Activated CD4-positive, alpha-beta T cell treated with anti-CD3 and anti-CD28 coated beads, Interleukin-10, Interleukin-2, amounts not matched to agents 100 ng/mL and 50 ng/mL, durations not matched to agents 16 hours and 8 hours (primary cell): ENCODE data around the gene GRIK4.
A peak's percentile ranks its signal among the peaks of the same experiment; 100 is the strongest.
"Not testable (repeated sequence)": the region's sequence is repeated elsewhere in the genome, so short reads cannot be mapped to it uniquely, and the experiment has no call there.

Experiments used
- DNase-seq: peaks from one replicate; pipeline ENCODE4 v3.0.0-alpha.2; 2020

Gene GRIK4

DNA sequence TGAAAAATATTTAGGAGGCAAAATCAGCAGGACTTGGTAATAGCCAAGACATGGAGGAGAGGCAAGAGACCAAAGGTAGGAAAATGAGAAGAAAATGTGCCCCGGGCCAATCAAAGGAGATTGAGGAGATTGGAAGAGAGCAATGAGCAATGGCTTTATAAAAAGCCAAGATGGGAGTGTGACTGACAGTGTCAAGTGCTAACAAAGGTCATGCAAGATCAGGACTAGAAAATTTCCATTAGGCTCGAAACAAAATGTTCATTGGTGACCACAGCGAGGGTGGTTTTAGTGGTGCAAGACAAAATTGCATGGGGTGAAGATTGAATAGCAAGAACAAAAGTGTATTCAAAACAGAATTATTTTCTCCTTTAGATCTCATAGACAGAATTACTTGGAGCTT lies 467.2 kb downstream of the GRIK4 start:
- DNase-seq, result no peak

DNA sequence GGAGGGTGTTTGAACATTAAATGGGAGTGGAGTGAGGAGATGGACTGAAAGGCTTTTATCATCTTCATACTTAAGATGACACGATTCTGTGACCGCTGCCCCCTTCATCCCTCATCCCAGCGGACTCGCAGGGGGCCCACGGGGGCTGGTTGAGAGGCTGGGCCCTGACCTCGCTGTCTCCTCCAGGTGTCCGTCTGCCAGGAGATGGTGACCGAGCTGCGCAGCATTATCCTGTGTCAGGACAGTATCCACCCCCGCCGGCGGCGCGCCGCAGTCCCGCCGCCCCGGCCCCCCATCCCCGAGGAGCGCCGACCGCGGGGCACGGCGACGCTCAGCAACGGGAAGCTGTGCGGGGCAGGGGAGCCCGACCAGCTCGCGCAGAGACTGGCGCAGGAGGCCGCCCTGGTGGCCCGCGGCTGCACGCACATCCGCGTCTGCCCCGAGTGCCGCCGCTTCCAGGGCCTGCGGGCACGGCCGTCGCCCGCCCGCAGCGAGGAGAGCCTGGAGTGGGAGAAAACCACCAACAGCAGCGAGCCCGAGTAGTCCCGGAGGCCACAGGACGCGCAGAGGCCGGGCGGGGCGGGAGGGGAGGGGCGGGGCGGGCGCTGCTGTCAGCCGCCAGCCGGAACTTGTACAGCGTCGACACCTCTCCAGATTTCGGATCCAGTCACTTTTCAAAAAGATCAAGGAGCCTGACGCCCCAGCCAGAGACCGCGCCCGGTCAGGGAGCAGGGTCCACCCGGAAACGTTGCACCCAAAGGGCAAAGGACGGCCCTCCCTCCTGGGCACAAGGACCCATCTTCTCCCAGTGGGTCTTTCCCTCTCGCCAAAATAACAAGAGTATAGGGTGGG lies 474.4 kb downstream of the GRIK4 start:
- DNase-seq, result peak; percentile 44

DNA sequence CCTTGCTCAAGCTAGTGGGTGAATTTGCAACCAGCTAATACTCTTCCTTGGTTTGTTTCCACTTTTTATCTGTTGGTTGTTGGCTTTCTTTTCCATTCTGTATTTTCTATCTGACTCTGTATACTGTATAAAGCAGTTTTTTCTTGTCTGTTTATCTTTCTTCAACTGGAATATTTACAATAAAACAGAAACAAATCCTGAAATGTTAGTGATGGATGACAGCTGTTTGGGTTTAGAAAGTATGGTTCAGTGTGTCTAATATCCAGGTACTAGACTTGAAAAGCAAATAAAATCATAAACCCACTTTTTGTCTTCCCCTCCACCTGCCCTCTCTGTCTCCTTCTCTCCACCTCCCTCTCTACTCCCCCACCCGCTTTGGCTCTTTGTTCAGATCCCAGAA lies 477.1 kb downstream of the GRIK4 start:
- DNase-seq, result no peak

DNA sequence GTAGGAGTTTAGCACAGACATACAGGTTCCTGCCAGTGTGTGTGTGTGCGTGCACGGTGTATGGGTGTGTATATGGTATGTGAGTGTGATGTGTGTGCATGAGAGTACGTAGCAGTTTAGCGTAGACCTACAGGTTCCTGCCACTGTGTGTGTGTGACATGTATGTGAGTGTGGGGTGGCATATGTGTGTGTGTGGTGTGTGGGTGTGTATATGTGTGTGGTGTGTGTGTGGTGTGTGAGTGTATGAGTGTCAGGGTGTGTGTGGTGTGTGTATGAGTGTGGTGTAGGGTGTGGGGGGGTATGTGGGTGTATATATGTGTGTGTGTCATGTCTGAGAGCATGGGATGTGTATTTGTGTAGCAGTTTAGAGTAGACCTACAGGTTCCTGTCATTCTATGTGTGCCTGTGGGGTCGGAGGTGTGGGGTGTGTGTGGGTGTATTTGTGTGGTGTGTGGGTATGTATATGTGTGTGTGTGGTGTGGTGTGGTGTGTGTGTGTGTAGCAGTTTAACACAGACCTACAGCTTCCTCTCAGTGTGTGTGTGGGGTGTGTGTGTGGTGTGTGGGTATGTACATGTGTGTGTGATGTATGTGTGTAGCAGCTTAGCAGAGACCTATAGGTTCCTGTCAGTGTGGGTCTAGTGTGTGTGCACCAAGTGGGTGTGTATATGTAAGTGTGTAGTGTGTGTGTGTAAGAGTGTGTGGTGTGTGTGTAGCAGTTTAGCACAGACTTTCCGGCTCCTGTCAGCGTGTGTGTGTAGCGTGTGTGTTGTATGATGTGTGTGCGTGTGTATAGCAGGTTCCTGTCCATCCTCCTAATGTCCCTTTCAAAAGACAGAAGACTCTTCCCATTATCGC lies 480.5 kb downstream of the GRIK4 start:
- DNase-seq, result no peak

DNA sequence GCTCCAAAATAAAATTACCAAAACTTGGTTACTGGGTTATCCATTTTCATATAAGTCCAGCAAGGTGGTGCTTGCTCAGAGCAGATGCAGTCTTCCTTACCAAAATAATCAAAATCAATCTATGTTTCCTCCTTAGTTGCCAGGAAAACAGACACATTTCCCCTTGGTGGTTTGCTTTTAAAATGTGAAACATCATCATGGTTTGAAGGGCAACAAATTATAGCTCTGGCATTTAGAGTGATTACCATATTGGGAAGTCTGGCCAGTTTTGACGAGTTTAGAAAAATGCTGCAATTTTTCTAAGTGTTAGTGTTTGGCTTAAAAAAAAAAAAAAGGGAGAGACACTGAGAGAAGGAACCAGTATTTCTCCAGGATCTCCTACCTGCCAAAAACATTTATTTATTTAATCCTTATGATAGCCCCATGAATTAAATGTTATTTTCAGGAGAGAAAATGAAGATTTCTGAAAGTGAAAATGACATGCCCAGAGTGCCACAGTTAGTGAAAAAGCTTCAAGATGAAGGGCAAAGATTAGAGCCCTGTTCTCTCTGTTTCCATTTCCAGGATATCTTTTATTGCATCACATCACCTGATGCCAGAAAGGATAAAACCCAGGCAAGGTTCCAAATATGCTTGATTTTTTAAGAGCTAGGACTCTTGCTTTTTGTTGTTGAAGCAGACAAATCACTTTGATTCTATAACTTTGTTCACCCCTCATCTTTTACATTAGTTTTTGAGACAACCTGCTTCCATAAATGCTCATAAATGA lies 482.7 kb downstream of the GRIK4 start:
- DNase-seq, result no peak

DNA sequence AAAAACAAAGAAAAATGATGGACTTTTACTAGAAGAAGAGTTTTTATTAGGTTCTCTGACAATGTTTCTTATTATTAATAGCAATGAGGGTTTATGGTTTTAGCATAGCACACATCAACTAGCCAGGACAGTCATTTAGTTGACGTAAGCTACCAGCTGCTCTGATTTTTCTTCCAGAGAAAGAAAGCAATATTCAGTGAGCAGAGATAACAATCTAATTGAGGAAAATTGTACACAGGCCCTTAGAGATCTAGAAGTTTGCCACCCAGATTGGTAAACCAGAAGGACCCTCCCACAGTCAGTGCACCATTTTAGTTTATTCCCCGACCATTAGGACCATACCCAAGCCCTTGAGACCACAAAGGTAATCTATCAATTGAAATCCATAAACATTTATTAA lies 483.6 kb downstream of the GRIK4 start:
- no peak for DNase-seq

DNA sequence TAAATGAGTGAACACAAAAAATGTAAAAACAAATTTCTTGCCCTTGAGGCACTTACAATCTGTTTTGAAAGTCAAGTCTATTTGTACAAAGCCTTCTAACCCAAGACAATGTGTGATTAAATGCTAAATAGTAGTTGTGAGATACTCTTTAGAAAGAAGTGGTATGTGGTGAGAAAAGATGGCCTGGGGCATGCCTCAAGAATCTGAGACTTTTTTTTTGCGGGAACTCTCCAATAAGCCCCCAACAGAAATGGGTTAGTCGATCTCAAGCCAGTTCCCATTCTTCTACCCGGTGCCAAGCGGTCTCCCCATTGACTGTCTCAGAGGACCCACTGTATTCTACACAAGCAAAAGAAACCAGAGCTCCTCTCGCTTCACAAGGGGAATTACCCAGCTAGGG lies 485.4 kb downstream of the GRIK4 start:
- no peak for DNase-seq

DNA sequence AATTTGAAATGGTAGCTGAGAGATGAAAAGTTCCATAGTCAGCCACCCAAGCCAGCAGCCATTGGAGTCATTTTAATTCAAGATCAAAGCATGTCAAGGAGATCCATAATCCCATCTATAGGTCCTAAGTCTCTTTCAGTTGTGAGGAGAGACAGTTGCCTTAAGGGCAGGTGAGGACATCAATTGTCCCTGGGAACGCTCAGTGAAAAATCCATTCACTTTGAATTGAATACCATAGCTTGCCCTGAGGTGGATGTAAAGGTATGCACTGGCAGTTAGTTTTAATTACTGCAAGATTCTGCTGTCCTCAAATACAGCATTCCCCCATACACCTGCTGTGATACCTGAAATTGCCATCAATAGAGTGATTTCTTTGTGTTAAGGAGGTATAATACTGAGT lies 487.0 kb downstream of the GRIK4 start:
- DNase-seq, result no peak

DNA sequence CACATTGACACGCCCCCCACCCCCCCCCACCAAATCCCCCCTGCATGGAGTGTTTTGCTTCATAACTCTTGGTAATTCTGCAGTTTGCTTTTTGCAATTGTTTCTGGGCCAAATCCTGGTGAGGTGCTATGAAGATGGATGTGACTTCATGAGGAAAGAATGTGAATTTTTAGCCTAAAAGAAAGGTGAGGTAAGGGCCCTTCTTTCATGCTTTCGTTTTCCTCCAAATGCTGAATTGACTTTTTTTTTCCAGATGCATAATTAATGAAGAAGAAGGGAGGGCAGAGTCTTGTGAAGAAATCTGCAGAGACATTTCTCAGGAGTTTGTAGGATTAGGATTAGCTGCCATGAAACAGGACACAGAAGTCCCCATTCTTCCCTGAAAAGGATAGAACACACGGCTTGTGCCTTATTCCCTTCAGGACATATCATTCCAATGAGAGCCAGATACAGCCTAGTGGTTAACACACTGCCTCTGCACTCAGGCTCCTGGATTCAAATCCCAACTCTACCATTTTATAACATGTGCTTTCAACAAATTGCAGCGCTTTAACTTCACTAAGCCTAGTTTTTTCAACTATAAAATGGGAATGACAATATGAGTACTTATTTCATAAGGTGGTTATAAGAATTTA lies 492.8 kb downstream of the GRIK4 start:
- DNase-seq, result no peak

DNA sequence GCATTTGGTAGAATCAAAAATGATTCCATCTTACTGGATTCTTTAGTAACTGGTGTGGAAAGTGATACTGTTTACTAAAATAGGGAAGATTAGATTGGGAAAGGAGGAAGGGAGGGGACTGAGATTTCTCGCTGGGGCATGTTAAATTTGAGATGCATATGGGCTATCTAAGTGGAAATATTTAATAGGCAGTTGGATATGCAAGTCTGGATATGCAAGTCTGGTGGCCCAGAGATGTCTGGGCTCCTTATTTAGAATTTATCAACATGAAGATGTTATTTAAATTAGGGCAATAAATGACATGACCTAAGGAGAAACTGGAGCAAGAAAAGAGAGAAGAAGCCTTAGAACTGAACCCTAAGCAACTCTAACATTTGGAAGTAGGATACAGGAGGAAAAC lies 495.4 kb downstream of the GRIK4 start:
- DNase-seq, result no peak

DNA sequence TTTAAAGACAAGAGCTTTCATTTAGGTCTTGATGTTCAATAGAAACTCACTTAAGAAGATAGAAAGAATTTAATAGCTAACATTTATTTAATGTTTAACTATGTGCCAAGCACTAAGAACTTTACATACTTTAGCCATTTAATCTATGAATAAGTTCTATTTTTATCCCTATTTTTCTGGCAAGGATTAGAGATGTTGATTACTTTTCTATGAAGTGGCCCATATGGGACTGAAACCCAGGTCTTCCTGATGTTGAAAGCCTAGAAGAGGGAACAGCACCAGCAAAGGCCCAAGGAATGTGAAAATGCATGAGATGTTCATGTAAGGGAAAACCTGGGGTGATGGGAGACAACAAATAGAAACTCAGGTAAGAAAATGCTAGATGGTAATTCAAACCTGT lies 497.0 kb downstream of the GRIK4 start:
- DNase-seq, result no peak

DNA sequence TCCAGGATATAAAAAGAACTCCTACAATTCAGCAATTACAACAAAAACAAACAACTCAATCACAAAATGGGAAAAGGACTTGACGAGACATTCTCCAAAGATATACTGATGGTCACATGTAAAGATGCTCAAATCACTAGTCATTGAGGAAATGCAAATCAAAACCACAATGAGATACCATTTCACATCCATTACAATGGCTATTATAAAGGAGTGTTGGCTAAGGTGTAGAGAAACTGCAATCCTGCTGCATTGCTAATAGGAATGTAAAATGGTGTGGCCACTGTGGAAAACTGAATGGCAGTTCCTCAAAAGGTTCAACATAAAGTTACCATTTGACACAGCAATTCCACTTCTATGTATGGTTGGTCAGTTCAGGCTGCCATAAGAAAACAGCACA lies 500.5 kb downstream of the GRIK4 start:
- DNase-seq, result no peak

DNA sequence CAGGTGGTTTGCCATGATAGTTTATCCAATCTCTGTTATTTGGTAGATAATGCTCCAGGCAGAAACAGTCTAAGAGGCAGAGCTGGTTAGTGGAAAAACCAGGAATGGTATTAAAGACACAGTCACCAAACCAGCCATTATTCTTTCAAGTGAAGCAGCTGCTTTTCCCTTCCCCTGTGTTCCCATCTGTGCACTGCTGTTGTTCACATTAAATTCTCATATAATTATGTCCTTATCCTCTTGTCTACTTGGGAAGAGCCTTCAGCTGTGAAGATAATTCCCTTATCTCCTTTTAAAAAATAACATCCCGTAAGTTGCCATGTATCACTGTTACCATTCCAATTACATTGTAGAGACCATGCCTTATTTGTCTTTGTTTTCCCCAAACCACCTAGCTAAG lies 507.2 kb downstream of the GRIK4 start:
- no peak for DNase-seq

DNA sequence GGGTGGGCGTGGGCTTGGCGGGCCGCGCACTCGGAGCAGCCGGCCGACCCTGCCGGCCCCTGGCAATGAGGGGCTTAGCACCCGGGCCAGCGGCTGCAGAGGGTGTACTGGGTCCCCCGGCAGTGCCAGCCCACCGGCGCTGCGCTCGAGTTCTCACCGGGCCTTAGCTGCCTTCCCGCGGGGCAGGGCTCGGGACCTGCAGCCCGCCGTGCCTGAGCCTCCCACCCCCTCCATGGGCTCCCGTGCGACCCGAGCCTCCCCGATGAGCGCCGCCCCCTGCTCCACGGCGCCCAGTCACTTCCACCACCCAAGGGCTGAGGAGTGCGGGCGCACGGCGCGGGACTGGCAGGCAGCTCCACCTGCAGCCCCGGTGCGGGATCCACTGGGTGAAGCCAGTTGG lies 510.2 kb downstream of the GRIK4 start:
- DNase-seq, result not testable (repeated sequence)

DNA sequence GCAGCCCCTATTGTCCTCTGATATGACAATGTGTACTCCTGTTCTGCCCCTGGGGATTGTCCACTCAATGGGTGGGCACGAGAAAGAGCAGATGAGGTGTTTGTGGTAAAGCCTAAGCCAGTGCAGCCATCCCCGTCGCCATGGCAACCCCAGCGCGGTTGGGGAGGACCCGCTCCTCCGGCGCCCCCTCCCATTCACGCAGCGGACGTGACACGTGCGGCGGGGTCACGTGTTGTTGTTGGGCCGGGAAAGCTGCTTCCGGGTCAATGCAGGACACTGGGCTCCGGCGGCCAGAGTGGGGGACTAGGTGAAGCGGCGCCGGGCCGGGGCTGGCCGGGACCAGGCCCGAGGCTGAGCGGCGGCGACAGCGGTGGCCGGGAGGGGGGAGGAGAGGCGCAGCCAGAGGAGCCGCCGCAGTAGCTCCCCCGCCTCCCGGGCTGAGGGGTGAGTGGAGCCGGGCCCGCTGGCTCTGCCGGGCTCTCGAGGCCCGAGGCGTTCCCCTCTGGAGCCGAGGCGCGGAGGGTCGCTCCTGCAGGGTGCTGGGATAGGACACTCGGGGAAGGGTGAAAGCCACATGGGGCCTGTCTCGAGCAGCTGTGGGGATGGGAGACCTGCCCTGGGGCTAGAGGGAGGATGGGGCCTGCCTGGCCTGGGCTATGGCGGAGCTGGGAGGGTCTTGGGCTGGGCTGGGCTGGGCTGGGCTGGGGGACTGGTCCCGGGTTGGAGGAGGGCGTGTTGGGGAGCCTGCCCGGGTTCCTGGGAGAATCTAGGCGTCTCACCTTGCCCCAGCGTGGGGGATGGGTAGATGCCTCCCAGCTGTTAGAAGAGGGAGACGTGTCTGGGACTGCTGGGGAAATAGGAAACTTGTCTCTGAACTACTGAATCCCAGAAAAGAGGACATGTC lies 512.6 kb downstream of the GRIK4 start, which contains the start of gene TBCEL:
TBCEL (plus strand) TSS at position 255 of the 904 bp plus-strand sequence. CDS start 21,589 bp downstream, outside the sequence.
- peak; percentile 91 for DNase-seq

DNA sequence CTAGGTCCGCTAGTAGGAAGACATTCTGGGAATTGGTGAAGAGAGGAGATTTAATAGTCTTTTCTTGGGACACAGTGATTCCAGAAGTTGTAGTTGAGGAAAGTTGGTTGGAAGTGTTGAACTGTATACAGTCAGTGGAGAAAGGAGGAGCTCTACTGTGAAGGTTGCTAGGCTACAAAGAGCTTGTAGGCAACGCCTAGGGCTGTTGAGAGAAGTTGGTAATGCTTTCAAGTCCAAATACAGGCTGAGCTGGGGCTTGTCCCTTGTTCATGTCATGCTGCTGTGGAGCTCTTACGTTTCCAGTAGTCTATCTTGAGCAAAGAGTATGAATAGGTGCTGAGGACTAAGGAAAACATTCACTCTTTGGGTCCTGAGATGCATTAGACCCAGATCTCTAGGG lies 513.4 kb downstream of the GRIK4 start:
- DNase-seq, result no peak

DNA sequence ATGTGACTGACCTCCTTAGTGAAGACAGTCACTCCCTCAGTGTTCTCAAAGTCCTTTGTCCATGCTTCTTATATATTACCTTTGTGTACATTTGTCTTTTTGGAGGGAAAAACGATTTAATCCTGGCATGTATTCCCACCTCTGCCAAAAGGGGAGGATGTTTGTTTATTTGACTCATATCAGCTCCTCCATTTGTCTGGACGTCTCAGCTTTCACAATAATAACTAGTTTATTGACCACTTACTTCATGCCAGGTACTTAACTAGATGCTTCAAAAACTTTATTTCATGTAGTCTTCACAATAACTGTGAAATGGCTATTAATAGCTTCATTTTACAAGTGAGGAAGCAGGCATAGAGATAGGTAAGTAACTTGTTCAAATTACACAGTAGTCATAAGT lies 517.6 kb downstream of the GRIK4 start:
- no peak for DNase-seq

DNA sequence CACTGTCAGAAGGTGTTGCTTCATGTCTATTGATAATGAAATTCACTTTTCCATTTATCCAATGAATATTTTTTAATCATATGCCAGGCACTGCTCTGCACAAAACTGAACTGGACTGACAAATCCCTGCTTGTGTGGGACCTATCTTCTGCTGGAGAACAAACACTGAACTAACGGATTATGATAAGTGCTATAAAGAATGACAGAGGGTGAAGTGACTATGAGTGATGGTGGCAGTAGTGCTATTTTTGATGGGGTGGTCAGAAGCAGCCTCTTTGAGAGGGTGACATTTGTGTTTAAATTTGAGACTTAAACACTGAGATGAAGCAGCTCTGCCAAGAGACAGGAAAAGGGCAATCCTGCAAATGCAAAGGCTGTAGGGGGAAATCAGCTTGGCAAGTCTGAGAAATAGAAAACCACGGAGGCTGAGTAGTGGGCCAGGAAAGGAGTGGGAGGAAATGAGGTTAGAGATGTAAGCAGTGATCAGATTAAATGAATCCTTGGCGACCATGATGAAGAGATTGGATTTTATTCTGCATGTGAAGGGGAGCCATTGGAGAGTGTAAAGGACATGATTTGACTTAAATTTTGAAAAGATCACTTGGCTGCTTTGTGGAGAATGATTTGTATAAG lies 518.4 kb downstream of the GRIK4 start:
- DNase-seq, result no peak

DNA sequence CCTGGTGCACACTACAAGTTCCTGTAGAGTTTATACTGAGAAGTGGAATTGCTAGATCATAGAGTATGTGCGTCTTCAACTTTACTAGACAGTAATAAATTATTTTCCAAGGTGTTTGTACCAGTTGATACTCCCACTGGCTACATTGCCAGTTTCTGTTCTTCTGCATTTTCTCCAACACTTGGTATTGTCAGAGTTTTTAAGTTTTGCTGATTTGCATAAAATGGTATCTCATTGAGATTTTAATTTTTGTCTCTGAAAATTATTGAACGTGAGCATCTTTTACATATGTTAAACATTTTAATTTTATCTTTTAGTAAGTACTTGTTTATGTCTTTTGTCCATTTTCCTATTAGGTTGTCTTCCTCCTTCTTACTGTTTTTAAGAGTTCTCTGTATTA lies 519.6 kb downstream of the GRIK4 start:
- DNase-seq, result no peak

DNA sequence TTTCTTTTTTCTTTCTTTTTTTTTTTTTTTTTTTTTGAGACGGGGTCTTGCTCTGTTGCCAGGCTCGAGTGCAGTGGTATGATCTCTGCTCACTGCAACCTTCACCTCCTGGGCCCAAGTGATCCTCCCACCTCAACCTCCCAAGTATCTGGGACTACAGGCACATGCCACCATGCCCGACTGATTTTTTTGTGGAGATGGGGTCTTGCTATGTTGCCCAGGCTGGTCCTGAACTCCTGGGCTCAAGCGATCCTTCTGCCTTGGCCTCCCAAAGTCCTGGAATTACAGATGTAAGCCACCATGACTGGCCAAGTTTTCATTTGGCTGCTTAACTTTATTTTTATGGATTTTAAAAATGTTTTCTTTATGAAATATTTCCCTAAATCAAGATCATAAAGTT lies 520.1 kb downstream of the GRIK4 start:
- not testable (repeated sequence) for DNase-seq

DNA sequence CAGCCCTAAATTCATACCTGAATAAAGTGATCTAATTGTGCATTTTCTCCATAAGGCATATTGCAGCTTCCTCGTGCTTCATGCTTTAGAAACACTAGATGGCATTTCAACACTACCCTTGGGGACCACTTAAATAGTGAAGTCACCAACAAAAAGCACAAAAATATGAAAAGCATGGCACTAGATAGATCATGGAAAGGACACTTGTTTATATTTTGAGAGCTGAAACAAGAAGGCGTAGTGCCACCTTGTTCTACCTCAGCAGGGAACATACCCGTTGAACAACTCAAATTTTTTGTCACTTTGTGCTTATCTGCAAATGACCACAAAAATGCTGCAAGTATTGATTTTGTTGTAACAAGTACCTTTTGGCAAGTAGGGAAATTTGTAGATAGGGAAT lies 521.0 kb downstream of the GRIK4 start:
- DNase-seq, result no peak
